ENCODE results near the gene PPP1R7. TPM values are rescaled to one million over a fixed set of nuclear protein-coding genes. Genes with fewer than 3 reads are reported as not detected.
A peak's percentile ranks its signal among the peaks of the same experiment; 100 is the strongest.

Gene PPP1R7
- total RNA-seq, 3 donors from 2014 or later, result 59.3 to 68.9 (median 61.9) TPM

GRCh38 chr2:241122376-241123002 is 27.8 kb upstream of the PPP1R7 start:
- H3K4me3 ChIP-seq, result no peak overlapping the region
- ATAC-seq, result no peak
- DNase-seq, result no peak
- H3K9me3 ChIP-seq, result no peaks in the 10 kb centered on the region
- TF ChIP-seq CTCF (IDR thresholded peaks at IDR 0.05), result no peak
- intact Hi-C loops (cut with DNase I, micrococcal nuclease), result no loop called here
- no peaks in the 10 kb centered on the region for H3K4me1 ChIP-seq (ENCODE audit: low read depth)
- H3K36me3 ChIP-seq (ENCODE audit: low read depth), result no peaks in the 10 kb centered on the region

- intact Hi-C loops (cut with DNase I, micrococcal nuclease), result no loop called here
- DNase-seq, result peak; percentile 53 to 74 (median 73)
- H3K4me1 ChIP-seq (ENCODE audit: low read depth), result no peaks in the 10 kb centered on the region
- peak; percentile 83 for ATAC-seq
- no peaks in the 10 kb centered on the region for H3K9me3 ChIP-seq
- no peaks in the 10 kb centered on the region for H3K36me3 ChIP-seq (ENCODE audit: low read depth)
- no peak for TF ChIP-seq CTCF (IDR thresholded peaks at IDR 0.05)
- H3K4me3 ChIP-seq, result no peak overlapping the region
Observed at GRCh38 chr2:241123816-241124536, 26.3 kb upstream of the PPP1R7 start.

- Histone ChIP-seq H3K4me1 (ENCODE audit: low read depth) (no peaks in the 10 kb centered on the region), H3K4me3 (no peak overlapping the region), H3K9me3 (no peaks in the 10 kb centered on the region), H3K36me3 (ENCODE audit: low read depth) (no peaks in the 10 kb centered on the region)
- intact Hi-C loops (cut with DNase I, micrococcal nuclease), result no loop called here
- TF ChIP-seq CTCF (IDR thresholded peaks at IDR 0.05), result no peak
- ATAC-seq, result no peak
- DNase-seq, result no peak
Observed at GRCh38 chr2:241125626-241126025, 24.6 kb upstream of the PPP1R7 start.

- Histone ChIP-seq H3K4me1 (ENCODE audit: low read depth) (no peaks in the 10 kb centered on the region), H3K4me3 (no peak overlapping the region), H3K9me3 (no peaks in the 10 kb centered on the region), H3K36me3 (ENCODE audit: low read depth) (no peaks in the 10 kb centered on the region)
- ATAC-seq (no peak), DNase-seq (no peak)
- intact Hi-C loops (cut with DNase I, micrococcal nuclease), result no loop called here
- no peak for TF ChIP-seq CTCF (IDR thresholded peaks at IDR 0.05)
Observed at GRCh38 chr2:241126201-241126611, 24.1 kb upstream of the PPP1R7 start.

- ATAC-seq (no peak), DNase-seq (no peak)
- H3K4me3 ChIP-seq, result no peak overlapping the region
- no peaks in the 10 kb centered on the region for H3K36me3 ChIP-seq (ENCODE audit: low read depth)
- no peaks in the 10 kb centered on the region for H3K4me1 ChIP-seq (ENCODE audit: low read depth)
- no peak for TF ChIP-seq CTCF (IDR thresholded peaks at IDR 0.05)
- no peaks in the 10 kb centered on the region for H3K9me3 ChIP-seq
- intact Hi-C loops (cut with DNase I, micrococcal nuclease), result no loop called here
Observed at GRCh38 chr2:241126771-241127202, 23.5 kb upstream of the PPP1R7 start.
